Activated CD8-positive, alpha-beta T cell treated with anti-CD3 and anti-CD28 coated beads, Interleukin-2, amount 10 ng/mL, durations not matched to agents 7 days and 5 days (primary cell): Measurements from ENCODE around the gene ADD2. TPM values are rescaled to one million over a fixed set of nuclear protein-coding genes. Genes with fewer than 3 reads are reported as not detected.
A peak's percentile ranks its signal among the peaks of the same experiment; 100 is the strongest.

Source experiments
- ATAC-seq: fragments of 150-1000 bp; cut with Tn5 transposase; one replicate; pipeline ENCODE4 v1.10.0; 2021; ENCODE audit warnings: moderate library complexity
- CTCF ChIA-PET: fragments of 350-600 bp; sonication (Branson Sonifier 250); formaldehyde crosslinking; loops from one replicate; lab custom pipeline; 2021; ENCODE audit warnings: antibody characterized with exemption; lab: Charles Lee
- POLR2A ChIA-PET: fragments of 350-600 bp; sonication (Branson Sonifier 250); formaldehyde crosslinking; loops from one replicate; lab custom pipeline; 2021; ENCODE audit warnings: antibody characterized with exemption; lab: Charles Lee
- DNase-seq: peaks from one replicate; pipeline ENCODE4 v3.0.0-alpha.2; 2020
- H3K27ac Mint-ChIP-seq: one replicate; pipeline ENCODE4 v1.8.0; 2021; ENCODE audit warnings: mild to moderate bottlenecking, mixed read lengths
- H3K27me3 Mint-ChIP-seq: one replicate; pipeline ENCODE4 v1.8.0; 2021; ENCODE audit warnings: low read depth, mixed read lengths
- H3K36me3 Mint-ChIP-seq: one replicate; pipeline ENCODE4 v1.8.0; 2021; ENCODE audit warnings: low read depth, mixed read lengths
- H3K4me1 Mint-ChIP-seq: one replicate; pipeline ENCODE4 v1.8.0; 2021; ENCODE audit warnings: low read depth, mixed read lengths
- H3K4me3 Mint-ChIP-seq: one replicate; pipeline ENCODE4 v1.8.0; 2021; ENCODE audit warnings: mild to moderate bottlenecking, mixed read lengths
- H3K9me3 Mint-ChIP-seq: one replicate; pipeline ENCODE4 v1.8.0; 2022; ENCODE audit warnings: mixed read lengths; ENCODE audit not compliant: insufficient read depth
- total RNA-seq, 2 experiments: library from RNA; stranded (reverse); gene quantifications; one replicate each; pipeline ENCODE4 v1.2.3, GENCODE V29; 2021

ADD2 gene
- total RNA-seq, 2 experiments from 2014 or later: 12.8 to 14.2 TPM

DNA sequence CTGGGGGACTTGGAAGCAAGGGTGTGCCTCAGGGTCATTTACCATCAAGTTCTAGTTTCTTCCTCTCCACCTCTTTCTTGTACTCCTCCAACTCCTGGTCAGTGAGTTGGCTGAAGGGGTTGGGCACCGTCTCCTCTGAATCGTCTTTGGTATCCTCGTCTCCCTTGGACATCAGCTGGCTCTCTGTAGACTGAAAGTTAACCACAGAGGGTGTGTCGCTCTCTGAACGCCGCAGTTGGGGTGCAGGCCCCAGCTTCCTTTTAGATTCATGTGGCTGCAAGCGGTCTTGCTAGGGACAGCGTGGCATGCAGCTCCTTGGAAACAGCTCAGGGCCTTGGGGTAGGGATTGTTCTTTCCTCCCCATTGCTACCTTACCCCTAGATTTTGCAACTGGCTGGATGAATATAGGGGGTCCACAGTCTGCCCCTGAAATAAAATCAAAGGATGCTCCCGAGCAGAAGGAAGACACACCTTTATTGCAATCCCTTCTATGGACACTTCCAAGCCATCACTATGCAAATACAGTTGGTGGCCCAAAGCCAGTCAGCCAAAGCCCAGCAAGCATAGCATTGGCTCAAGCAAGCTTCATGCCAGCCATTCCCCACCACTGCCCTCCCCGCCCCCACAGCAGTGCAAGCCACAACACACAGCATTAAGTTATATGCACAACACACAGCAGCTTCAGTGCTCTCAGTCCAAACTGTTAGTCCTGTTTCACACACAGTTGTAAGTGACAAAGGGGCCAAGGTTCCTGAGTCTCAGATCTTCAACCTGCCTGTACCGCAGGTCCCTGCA, 93.2 kb downstream of the ADD2 start:
- ChIA-PET POLR2A (no interaction called here), CTCF (interaction anchor here (1.5 kb wide), 1 partner anchor 12 kb away, joined by 5 read pairs; no protein-coding TSS in a partner anchor)
- Mint-ChIP-seq H3K36me3 (peaks cover 1% of the 10 kb centered on the region), H3K27me3 (no peaks in the 10 kb centered on the region), H3K4me1 (no peaks in the 10 kb centered on the region), H3K9me3 (no peaks in the 10 kb centered on the region), H3K4me3 (no peak overlapping the region), H3K27ac (no peak overlapping the region)
- no peak for ATAC-seq
- no peak for DNase-seq

DNA sequence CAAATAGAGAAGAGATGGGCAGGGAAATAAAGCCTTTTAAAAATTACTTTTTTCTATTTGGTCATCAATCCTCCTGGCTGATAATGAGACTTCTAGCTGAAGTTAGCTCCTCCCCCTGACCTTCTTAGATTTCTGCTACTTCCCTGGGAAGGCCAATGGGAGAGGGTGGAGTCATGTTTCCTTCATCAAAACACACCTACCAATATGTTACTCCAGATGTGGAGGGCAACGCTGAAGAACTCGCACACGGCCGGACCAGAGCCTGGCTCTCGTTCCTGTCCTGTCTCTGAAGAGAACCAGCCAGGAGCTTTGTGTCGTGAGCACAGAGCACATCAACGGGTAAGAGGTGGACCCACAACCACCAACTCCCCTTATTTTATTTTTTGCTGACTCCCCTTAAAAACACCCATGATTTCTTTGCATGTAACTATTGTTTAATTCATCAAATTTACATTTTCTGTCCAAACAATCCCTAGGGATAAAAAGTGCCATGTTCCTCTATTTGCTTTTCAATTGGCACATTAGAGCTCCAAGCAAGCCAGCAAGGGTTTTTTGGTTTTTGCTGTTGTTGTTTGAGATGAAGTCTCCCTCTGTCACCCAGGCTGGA, 94.9 kb downstream of the ADD2 start:
- Mint-ChIP-seq H3K4me3 (no peak overlapping the region), H3K27me3 (no peaks in the 10 kb centered on the region), H3K9me3 (no peaks in the 10 kb centered on the region), H3K27ac (no peak overlapping the region), H3K36me3 (no peaks in the 10 kb centered on the region), H3K4me1 (no peaks in the 10 kb centered on the region)
- no peak for ATAC-seq
- ChIA-PET CTCF (no interaction called here), POLR2A (no interaction called here)
- DNase-seq: no peak

DNA sequence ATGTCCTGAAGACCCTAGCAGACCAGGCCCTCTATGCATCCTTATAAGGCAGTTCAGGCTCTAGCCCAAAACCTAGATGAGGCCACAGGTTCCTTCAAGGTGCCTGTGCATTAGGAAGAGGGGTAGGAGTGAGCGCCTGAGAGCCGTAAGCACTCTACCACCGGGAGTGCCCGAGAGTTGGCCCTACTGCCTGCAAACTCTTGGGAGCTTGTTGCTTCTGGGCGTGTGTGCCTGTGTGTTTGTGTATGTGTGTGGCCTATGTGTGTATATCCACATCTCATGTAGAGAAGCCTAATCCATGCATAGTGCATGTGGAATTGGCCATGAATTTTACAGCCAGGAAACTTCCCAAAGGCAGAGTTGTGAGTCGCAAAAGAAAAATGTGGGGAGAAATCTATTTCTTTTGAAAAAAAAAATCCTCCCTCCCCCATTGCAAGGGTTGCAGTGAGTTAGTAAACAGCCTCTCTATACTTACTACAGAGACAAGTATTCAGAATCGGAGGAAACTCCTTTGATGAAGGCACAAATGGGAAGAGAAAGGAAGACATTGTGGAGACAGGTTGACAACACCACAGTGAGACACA, 96.8 kb downstream of the ADD2 start:
- ChIA-PET POLR2A (interaction anchor here (0.8 kb wide), 1 partner anchor 14 kb away, joined by 3 read pairs; no protein-coding TSS in a partner anchor), CTCF (no interaction called here)
- Mint-ChIP-seq H3K4me1 (no peaks in the 10 kb centered on the region), H3K9me3 (no peaks in the 10 kb centered on the region), H3K27ac (no peak overlapping the region), H3K27me3 (no peaks in the 10 kb centered on the region), H3K36me3 (no peaks in the 10 kb centered on the region), H3K4me3 (no peak overlapping the region)
- ATAC-seq: no peak
- no peak for DNase-seq

DNA sequence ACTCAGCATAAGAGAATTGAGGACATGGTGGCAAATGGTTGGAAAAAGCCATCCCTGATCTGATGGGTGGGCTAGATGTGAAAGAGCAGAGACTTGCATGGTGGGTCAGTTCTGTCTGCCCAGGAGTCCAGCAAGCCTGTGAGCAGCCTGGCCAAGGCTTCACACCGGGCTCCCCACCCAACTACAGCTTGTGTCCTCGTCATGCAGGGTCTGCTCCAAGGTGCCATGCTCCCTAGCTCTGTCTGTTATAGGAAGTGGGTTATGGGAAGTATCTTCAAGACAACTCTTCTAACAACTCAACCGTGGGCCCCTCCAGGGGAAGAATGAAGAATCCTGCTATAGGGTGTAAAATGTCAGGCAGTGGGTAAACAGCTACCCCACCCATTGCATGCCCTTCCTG, 97.4 kb downstream of the ADD2 start:
- ATAC-seq (no peak), DNase-seq (no peak)
- ChIA-PET POLR2A (no interaction called here), CTCF (interaction anchor here (0.7 kb wide), 1 partner anchor 10 kb away, joined by 3 read pairs; no protein-coding TSS in a partner anchor)
- no peaks in the 10 kb centered on the region for H3K9me3 Mint-ChIP-seq
- H3K36me3 Mint-ChIP-seq: no peaks in the 10 kb centered on the region
- no peaks in the 10 kb centered on the region for H3K4me1 Mint-ChIP-seq
- H3K27me3 Mint-ChIP-seq: no peaks in the 10 kb centered on the region
- H3K27ac Mint-ChIP-seq: no peak overlapping the region
- no peak overlapping the region for H3K4me3 Mint-ChIP-seq

DNA sequence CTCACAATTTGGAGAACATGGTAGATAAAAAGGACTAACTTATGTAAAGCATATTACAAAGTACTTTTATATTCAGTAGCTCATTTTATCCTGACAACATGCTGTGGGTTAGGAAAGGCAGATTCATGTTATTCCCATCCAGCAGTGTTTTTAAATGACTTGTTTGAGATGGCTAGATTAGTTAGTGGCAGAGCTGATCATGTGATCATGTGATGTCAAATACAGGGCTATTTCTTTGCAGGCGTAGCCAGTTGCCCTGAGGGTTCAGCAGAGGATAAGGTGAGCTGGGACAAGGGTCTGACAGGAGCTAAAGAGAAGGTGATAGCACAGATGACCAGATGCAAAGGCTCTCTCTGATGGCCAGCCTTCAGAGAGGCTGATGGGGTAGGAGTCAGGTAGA, 97.8 kb downstream of the ADD2 start:
- Mint-ChIP-seq H3K36me3 (no peaks in the 10 kb centered on the region), H3K27me3 (no peaks in the 10 kb centered on the region), H3K27ac (no peak overlapping the region), H3K4me1 (no peaks in the 10 kb centered on the region), H3K9me3 (no peaks in the 10 kb centered on the region), H3K4me3 (no peak overlapping the region)
- ATAC-seq (no peak), DNase-seq (no peak)
- ChIA-PET CTCF (interaction anchor here (0.7 kb wide), 1 partner anchor 10 kb away, joined by 3 read pairs; no protein-coding TSS in a partner anchor), POLR2A (no interaction called here)

DNA sequence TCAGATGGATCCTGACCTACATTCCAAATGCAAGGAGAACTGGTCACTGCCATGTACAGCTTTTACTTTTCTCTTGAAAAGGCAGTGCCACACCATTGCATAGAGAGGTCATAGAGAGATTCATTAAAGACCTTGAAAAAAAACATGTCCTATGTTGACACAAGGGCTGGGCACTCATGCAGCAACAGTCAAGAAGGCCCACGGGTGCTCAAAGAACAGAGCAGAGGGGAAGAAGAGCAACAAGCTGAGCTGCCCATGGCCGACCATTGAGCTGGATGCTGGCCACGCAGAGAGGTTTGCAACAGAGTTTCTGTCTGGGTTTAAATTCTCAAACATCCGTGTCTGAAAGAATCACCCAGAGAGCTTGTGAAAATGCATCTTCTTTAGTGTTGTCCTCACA, 99.1 kb downstream of the ADD2 start:
- ChIA-PET CTCF (interaction anchor here (0.9 to 1.8 kb wide), 3 partner anchors 17 to 30 kb away, joined by 3 to 5 read pairs (median 3); no protein-coding TSS in a partner anchor), POLR2A (no interaction called here)
- ATAC-seq: no peak
- no peaks in the 10 kb centered on the region for H3K9me3 Mint-ChIP-seq
- H3K27me3 Mint-ChIP-seq: no peaks in the 10 kb centered on the region
- no peak overlapping the region for H3K27ac Mint-ChIP-seq
- no peak overlapping the region for H3K4me3 Mint-ChIP-seq
- peaks cover 10% of the 10 kb centered on the region for H3K4me1 Mint-ChIP-seq
- peaks cover 4% of the 10 kb centered on the region for H3K36me3 Mint-ChIP-seq
- DNase-seq: no peak

DNA sequence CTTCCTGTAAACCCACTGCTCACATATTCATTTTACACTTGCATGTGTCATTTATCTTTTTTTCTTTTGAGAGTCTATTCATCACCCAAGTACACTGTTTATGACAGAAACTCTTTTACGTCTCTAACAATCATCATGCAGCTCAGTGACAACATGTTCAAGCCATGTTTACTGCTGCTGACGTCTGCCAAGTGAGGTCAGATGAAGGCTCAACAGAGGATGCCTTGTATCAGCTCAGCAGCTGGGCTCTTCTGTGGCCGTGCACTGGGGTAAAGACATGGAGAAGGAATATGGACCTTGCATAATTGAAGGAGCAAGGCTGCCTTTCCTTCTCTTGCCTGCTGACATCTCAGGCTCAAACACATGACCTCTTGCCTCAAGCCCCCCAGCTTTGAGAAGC, 99.6 kb downstream of the ADD2 start:
- Mint-ChIP-seq H3K9me3 (no peaks in the 10 kb centered on the region), H3K27ac (no peak overlapping the region), H3K36me3 (peaks cover 4% of the 10 kb centered on the region), H3K4me3 (no peak overlapping the region), H3K27me3 (no peaks in the 10 kb centered on the region), H3K4me1 (peaks cover 14% of the 10 kb centered on the region)
- ChIA-PET CTCF (interaction anchor here (1.0 to 1.8 kb wide), 2 partner anchors 21 to 29 kb away, joined by 3 to 5 read pairs; no protein-coding TSS in a partner anchor), POLR2A (no interaction called here)
- ATAC-seq (no peak), DNase-seq (no peak)

DNA sequence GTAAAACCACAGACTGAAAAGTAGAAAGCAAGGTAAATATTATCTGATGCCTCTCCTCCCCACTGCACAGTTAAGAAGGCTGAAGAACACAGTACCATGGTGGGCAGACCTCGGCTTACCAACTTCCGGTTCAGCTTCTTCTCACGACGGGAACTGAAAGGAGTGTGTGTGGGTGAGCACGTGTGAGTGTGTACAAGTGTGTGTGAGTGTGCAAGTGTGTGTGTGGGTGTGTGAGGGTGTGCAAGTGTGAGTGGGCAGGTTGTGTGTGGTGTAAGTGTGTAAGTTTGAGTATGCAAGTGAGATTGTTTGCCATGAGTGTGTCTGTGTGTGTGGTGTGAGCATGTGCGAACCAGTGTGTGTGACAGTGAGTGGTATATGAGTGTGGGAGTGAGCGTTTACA, 103.5 kb downstream of the ADD2 start:
- H3K9me3 Mint-ChIP-seq: no peaks in the 10 kb centered on the region
- DNase-seq (peak; percentile 48), ATAC-seq (peak; percentile 60)
- H3K4me3 Mint-ChIP-seq: no peak overlapping the region
- H3K36me3 Mint-ChIP-seq: peaks cover 4% of the 10 kb centered on the region
- no peaks in the 10 kb centered on the region for H3K27me3 Mint-ChIP-seq
- peak overlapping the region; percentile 11 for H3K27ac Mint-ChIP-seq
- peaks cover 14% of the 10 kb centered on the region for H3K4me1 Mint-ChIP-seq
- POLR2A ChIA-PET: no interaction called here
- CTCF ChIA-PET: no interaction called here

DNA sequence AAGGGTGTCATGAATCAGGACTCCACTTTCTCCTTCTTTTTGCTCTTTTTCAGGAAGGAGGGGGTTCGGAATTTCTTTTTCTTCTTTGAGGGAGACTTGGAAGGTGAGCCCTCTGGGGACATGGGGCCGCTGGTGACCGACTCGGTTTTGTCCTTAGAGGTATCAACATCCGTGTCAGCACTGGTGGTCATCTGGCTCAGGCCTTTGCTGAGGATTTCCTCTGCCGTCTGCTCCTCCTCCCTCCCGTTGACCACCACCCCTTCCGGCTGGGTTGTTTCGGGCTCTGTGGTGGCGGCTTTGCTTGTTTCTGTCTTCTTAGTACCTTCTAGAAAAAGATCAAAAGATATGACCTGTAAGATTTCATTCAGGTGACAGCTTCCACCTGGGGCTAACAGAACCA, 104.6 kb downstream of the ADD2 start:
- Mint-ChIP-seq H3K27me3 (no peaks in the 10 kb centered on the region), H3K4me3 (no peak overlapping the region), H3K9me3 (no peaks in the 10 kb centered on the region), H3K27ac (no peak overlapping the region), H3K36me3 (peaks cover 4% of the 10 kb centered on the region), H3K4me1 (peaks cover 14% of the 10 kb centered on the region)
- ChIA-PET POLR2A (no interaction called here), CTCF (interaction anchor here (0.7 kb wide), 1 partner anchor 19 kb away, joined by 3 read pairs; no protein-coding TSS in a partner anchor)
- DNase-seq (no peak), ATAC-seq (no peak)

DNA sequence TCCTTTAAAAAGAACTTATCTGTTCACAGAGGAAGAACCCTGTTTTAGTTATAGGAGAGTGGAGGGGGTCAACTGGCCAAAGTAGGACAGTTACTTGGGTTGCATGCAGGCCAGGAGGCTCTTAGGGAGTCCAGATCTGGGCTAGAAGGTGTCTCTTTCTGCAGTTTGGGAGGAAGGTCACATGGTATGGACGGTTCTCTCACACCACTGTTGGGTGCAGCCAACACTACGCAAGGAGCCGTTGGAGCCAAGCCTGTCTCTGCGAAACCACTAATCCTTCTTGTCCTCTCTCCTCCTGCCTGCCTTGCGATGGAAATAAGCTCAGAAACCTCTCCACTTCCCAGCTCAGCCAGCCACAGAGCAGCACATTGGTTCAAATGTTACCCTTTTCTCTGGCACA, 108.4 kb downstream of the ADD2 start:
- H3K27me3 Mint-ChIP-seq: no peaks in the 10 kb centered on the region
- POLR2A ChIA-PET: no interaction called here
- no peaks in the 10 kb centered on the region for H3K9me3 Mint-ChIP-seq

DNA sequence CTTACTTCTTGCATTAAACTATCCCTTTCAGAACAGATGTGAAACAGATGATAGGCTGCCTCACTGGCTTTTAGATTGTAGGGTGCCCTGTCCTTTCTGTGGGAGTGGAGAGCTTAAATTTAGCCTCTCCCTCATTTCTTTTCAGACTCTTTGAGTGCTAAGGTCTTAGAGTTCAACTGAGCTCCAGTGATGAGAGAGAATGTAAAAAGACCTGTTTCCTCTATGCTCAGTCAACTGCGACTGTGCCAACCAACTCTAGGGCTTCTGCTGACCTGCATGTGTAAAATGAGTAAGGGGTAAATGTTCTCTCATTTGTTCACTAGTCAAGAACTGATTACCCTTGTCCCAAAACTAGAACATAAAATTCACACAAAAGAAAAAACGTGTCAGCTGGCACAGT, 109.5 kb downstream of the ADD2 start:
- DNase-seq: no peak
- POLR2A ChIA-PET: no interaction called here
- H3K9me3 Mint-ChIP-seq: no peaks in the 10 kb centered on the region
- CTCF ChIA-PET: interaction anchor here (3.8 kb wide), 1 partner anchor 13 kb away, joined by 21 read pairs; no protein-coding TSS in a partner anchor
- H3K4me3 Mint-ChIP-seq: no peak overlapping the region
- peaks cover 22% of the 10 kb centered on the region for H3K4me1 Mint-ChIP-seq
- no peak overlapping the region for H3K27ac Mint-ChIP-seq
- H3K27me3 Mint-ChIP-seq: peaks cover 5% of the 10 kb centered on the region
- H3K36me3 Mint-ChIP-seq: no peaks in the 10 kb centered on the region
- no peak for ATAC-seq

More for the DNA sequence above, 108.4 kb downstream of the ADD2 start:
- CTCF ChIA-PET: interaction anchor here (1.1 kb wide), 1 partner anchor 126 kb away, joined by 4 read pairs; no protein-coding TSS in a partner anchor
- peaks cover 2% of the 10 kb centered on the region for H3K36me3 Mint-ChIP-seq
- no peak overlapping the region for H3K27ac Mint-ChIP-seq
- peaks cover 32% of the 10 kb centered on the region for H3K4me1 Mint-ChIP-seq
- no peak overlapping the region for H3K4me3 Mint-ChIP-seq
- no peak for ATAC-seq
- DNase-seq: no peak
